Suprapubic skin (tissue), 4 donors: ENCODE results near the gene CDC27. TPM values are rescaled to one million over a fixed set of nuclear protein-coding genes. Genes with fewer than 3 reads are reported as not detected.
"Not testable (repeated sequence)": the region's sequence is repeated elsewhere in the genome, so short reads cannot be mapped to it uniquely, and the experiment has no call there.

ENCODE experiments used
- DNase-seq, 2 donors: peaks; one replicate each; pipeline ENCODE4 v3.0.0-alpha.2; 2019; ENCODE audit warnings: low spot score in 2 of 2
- H3K27ac ChIP-seq: fragments of 200-600 bp; sonication (generic); one replicate; pipeline ENCODE4 v1.5.1; 2019
- H3K27me3 ChIP-seq: fragments of 200-600 bp; sonication (generic); one replicate; pipeline ENCODE4 v1.5.1; 2019
- H3K36me3 ChIP-seq: fragments of 200-600 bp; sonication (generic); one replicate; pipeline ENCODE4 v1.5.1; 2019
- H3K4me1 ChIP-seq: fragments of 200-600 bp; sonication (generic); one replicate; pipeline ENCODE4 v1.5.1; 2019
- H3K4me3 ChIP-seq: fragments of 200-600 bp; sonication (generic); one replicate; pipeline ENCODE4 v1.5.1; 2019; ENCODE audit warnings: mild to moderate bottlenecking
- H3K9me3 ChIP-seq: fragments of 200-600 bp; sonication (generic); one replicate; pipeline ENCODE4 v1.5.1; 2019
- CTCF ChIP-seq, 2 donors: fragments of 200-600 bp in 1 of 2; fragments of 450-650 bp in 1 of 2; sonication (generic) in 1 of 2; IDR thresholded peaks; one replicate each; pipeline ENCODE4 v1.5.1; 2016 to 2019; ENCODE audit warnings: antibody characterized with exemption in 2 of 2, mild to moderate bottlenecking in 1 of 2, moderate library complexity in 1 of 2
- EP300 ChIP-seq: sonication (generic); formaldehyde crosslinking; IDR thresholded peaks from one replicate; pipeline ENCODE4 v1.6.1; 2017; ENCODE audit warnings: antibody characterized with exemption
- POLR2A ChIP-seq, 2 donors: fragments of 450-650 bp; IDR thresholded peaks; one replicate each; pipeline ENCODE4 v1.6.1; 2017; ENCODE audit warnings: antibody characterized with exemption in 2 of 2, mild to moderate bottlenecking in 2 of 2, moderate library complexity in 2 of 2
- POLR2AphosphoS5 ChIP-seq, 3 donors: sonication (generic); formaldehyde crosslinking; IDR thresholded peaks; one replicate each; pipeline ENCODE4 v1.6.1; 2017; ENCODE audit warnings: antibody characterized with exemption in 3 of 3
- WGBS: methylation state at CpG from one replicate; pipeline ENCODE4 v1.1.5; 2018; 5-methylcytosine and 5-hydroxymethylcytosine counted together
- total RNA-seq, 4 donors: library from RNA; depleted of rRNA; stranded (reverse); fragments of >200 nt; gene quantifications; one replicate each; pipeline ENCODE4 v1.1.0, GENCODE V29; 2016

Gene CDC27
- total RNA-seq, 4 donors from 2014 or later: 45.1 to 66.6 (median 52.1) TPM

GRCh38 chr17:47227862-47228261 is 38.8 kb upstream of the CDC27 start:
- Histone ChIP-seq H3K4me1 (peaks cover 34% of the 10 kb centered on the region), H3K4me3 (no peak overlapping the region)

GRCh38 chr17:47225911-47226688 is 37.0 kb upstream of the CDC27 start:
- WGBS: 81% methylated on average over 2 of the region's 2 CpGs
- no peaks in the 10 kb centered on the region for H3K9me3 ChIP-seq
- H3K36me3 ChIP-seq: no peaks in the 10 kb centered on the region
- H3K4me3 ChIP-seq: no peak overlapping the region
- TF ChIP-seq EP300: no peak
- TF ChIP-seq CTCF (IDR thresholded peaks at IDR 0.05): no peak
- no peak for TF ChIP-seq POLR2AphosphoS5 (IDR thresholded peaks at IDR 0.05)
- TF ChIP-seq POLR2A (IDR thresholded peaks at IDR 0.05): no peak
- no peaks in the 10 kb centered on the region for H3K27me3 ChIP-seq
- H3K27ac ChIP-seq: peak overlapping the region; percentile 82
- peaks cover 34% of the 10 kb centered on the region for H3K4me1 ChIP-seq
- no peak for DNase-seq

More at GRCh38 chr17:47227862-47228261, 38.8 kb upstream of the CDC27 start:
- 88% methylated on average over 2 of the region's 2 CpGs for WGBS
- DNase-seq: peak in 1 of 2 donors; percentile 12
- Histone ChIP-seq H3K36me3 (no peaks in the 10 kb centered on the region), H3K9me3 (no peaks in the 10 kb centered on the region), H3K27ac (no peak overlapping the region), H3K27me3 (no peaks in the 10 kb centered on the region)
- no peak for TF ChIP-seq EP300
- no peak for TF ChIP-seq POLR2A (IDR thresholded peaks at IDR 0.05)
- TF ChIP-seq CTCF (IDR thresholded peaks at IDR 0.05): no peak
- TF ChIP-seq POLR2AphosphoS5 (IDR thresholded peaks at IDR 0.05): no peak

GRCh38 chr17:47225436-47225858 is 36.4 kb upstream of the CDC27 start:
- Histone ChIP-seq H3K4me3 (no peak overlapping the region), H3K9me3 (no peaks in the 10 kb centered on the region), H3K27ac (peak overlapping the region; percentile 82), H3K27me3 (no peaks in the 10 kb centered on the region), H3K4me1 (peaks cover 31% of the 10 kb centered on the region), H3K36me3 (no peaks in the 10 kb centered on the region)
- WGBS: 21% methylated on average over 3 of the region's 3 CpGs
- no peak for TF ChIP-seq POLR2AphosphoS5 (IDR thresholded peaks at IDR 0.05)
- DNase-seq: peak; percentile 78 to 82

- Histone ChIP-seq H3K27ac (peak overlapping the region; percentile 82), H3K4me1 (peaks cover 26% of the 10 kb centered on the region), H3K9me3 (no peaks in the 10 kb centered on the region), H3K36me3 (no peaks in the 10 kb centered on the region), H3K27me3 (no peaks in the 10 kb centered on the region), H3K4me3 (no peak overlapping the region)
- TF ChIP-seq POLR2A (IDR thresholded peaks at IDR 0.05) (no peak), CTCF (IDR thresholded peaks at IDR 0.05) (no peak), EP300 (no peak), POLR2AphosphoS5 (IDR thresholded peaks at IDR 0.05) (no peak)
- 33% methylated on average over 1 of the region's 1 CpG for WGBS
- no peak for DNase-seq
These were observed 35.9 kb upstream of the CDC27 start for GRCh38 chr17:47224966-47225365.

- not testable (repeated sequence) for H3K27me3 ChIP-seq, H3K36me3 ChIP-seq, H3K9me3 ChIP-seq, DNase-seq, H3K4me3 ChIP-seq
- 96% methylated on average over 2 of the region's 2 CpGs for WGBS
- peaks cover 20% of the 10 kb centered on the region for H3K4me1 ChIP-seq
- peak overlapping the region; percentile 82 for H3K27ac ChIP-seq
These were observed 35.0 kb upstream of the CDC27 start for GRCh38 chr17:47224077-47224476.

- H3K27me3 ChIP-seq: no peaks in the 10 kb centered on the region
- H3K9me3 ChIP-seq: no peaks in the 10 kb centered on the region
- no peaks in the 10 kb centered on the region for H3K36me3 ChIP-seq
- DNase-seq: no peak
- H3K4me1 ChIP-seq: peaks cover 20% of the 10 kb centered on the region
- TF ChIP-seq CTCF (IDR thresholded peaks at IDR 0.05) (no peak), POLR2AphosphoS5 (IDR thresholded peaks at IDR 0.05) (no peak), EP300 (no peak), POLR2A (IDR thresholded peaks at IDR 0.05) (no peak)
- 97% methylated on average over 5 of the region's 5 CpGs for WGBS
- no peak overlapping the region for H3K27ac ChIP-seq
- no peak overlapping the region for H3K4me3 ChIP-seq
These were observed 34.4 kb upstream of the CDC27 start for GRCh38 chr17:47223460-47223859.
